Measurements from ENCODE around the gene RAET1L.

The RAET1L gene

DNA sequence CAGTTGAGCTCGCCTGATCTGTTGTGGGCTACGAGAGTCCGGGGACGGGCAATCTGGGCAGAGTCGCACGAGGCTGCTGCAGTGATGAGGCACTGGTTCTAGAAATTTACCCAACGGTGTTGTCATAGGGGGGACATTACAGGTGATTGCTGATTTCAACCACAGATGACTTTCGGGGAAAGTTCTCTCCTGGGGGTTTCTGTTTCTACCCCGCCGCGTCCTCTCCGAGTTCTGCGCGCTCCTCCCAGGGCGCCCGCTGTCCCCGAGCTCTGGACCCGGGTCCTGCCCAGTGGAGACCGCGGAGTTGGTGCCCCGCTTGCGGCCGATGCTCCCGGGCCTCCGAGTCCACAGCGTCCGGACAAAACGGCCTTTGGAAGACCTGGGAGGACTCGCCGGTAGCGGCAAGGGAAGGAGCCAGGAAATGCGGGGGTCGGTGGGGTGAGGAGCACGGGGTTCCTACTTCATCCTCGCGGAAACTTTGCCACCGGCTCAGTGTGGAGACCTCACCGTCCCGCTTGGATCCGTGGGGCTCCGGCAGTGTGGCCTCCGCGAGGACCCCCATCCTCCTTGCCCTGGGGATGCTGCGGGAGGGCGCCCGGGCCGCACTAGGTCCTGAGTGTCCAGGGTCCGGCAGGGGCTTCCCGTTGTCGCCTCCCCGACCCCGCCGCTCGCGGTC, 12.3 kb upstream of the RAET1L start:
- peak overlapping the region in 3 of 7 experiments; percentile 26 to 56 (median 54) for H3K4me3 ChIP-seq (ENCODE audit: control insufficient read depth in 1 of 7, extremely low read depth in 1 of 7, insufficient read depth in 4 of 7, low read depth in 2 of 7, low read length in 6 of 7)
- 1% methylated on average over 37 of the region's 55 CpGs for WGBS (ENCODE audit: insufficient coverage)

DNA sequence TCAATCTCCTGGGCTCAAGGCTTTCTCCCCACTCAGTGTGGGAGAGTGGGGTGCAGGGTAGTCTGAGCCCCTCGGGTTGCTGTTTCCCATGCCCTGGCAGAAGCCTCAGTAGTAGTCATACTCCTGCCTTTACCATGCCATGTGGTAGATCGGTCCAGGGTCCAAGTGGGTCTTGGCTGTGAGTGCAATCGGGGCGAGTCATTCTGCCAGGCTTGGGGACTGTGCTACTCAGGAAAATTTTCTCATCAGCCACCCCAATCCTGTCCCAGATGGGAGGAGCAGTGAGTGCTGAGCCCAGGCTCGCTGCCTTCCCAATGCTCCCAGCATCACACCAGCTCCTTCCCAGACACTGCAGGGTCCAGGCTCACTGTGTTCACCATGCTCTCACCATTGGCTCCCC, 10.7 kb upstream of the RAET1L start:
- peaks cover 8 to 88% (median 37%) of the 10 kb centered on the region in 5 experiments for H3K27me3 ChIP-seq (replicated peaks in 2 of 5; ENCODE audit: control insufficient read depth in 4 of 5, insufficient read depth in 5 of 5, low read length in 4 of 5)
- WGBS (ENCODE audit: insufficient coverage), result 81% methylated on average over 5 of the region's 5 CpGs
- CTCF ChIA-PET, result interaction anchor here (1.8 kb wide), 1 partner anchor 9 kb away, joined by 4 read pairs; no protein-coding TSS in a partner anchor

More for the DNA sequence above, 12.3 kb upstream of the RAET1L start:
- Histone ChIP-seq H3K27ac (ENCODE audit: insufficient read depth in 1 of 2, low read depth in 1 of 2, low read length in 2 of 2, poor library complexity in 1 of 2, severe bottlenecking in 2 of 2) (no peak overlapping the region), H3K9me3 (ENCODE audit: control extremely low read depth in 1 of 5, control insufficient read depth in 4 of 5, insufficient read depth in 2 of 5, low read depth in 1 of 5, low read length in 4 of 5) (peaks cover 0 to 4% (median 0%) of the 10 kb centered on the region in 5 experiments), H3K36me3 (ENCODE audit: control insufficient read depth in 4 of 4, insufficient read depth in 4 of 4, low read length in 3 of 4) (no peaks in the 10 kb centered on the region), H3K27me3 (replicated peaks in 2 of 5; ENCODE audit: control insufficient read depth in 4 of 5, insufficient read depth in 5 of 5, low read length in 4 of 5) (peaks cover 8 to 93% (median 37%) of the 10 kb centered on the region in 5 experiments), H3K4me1 (ENCODE audit: control extremely low read depth in 1 of 4, control insufficient read depth in 4 of 4, insufficient read depth in 4 of 4, low read length in 3 of 4) (peaks cover 0 to 11% (median 3%) of the 10 kb centered on the region in 4 experiments)
- no peak for DNase-seq
- POLR2A ChIA-PET, result no interaction called here
- CTCF ChIA-PET, result no interaction called here

DNA sequence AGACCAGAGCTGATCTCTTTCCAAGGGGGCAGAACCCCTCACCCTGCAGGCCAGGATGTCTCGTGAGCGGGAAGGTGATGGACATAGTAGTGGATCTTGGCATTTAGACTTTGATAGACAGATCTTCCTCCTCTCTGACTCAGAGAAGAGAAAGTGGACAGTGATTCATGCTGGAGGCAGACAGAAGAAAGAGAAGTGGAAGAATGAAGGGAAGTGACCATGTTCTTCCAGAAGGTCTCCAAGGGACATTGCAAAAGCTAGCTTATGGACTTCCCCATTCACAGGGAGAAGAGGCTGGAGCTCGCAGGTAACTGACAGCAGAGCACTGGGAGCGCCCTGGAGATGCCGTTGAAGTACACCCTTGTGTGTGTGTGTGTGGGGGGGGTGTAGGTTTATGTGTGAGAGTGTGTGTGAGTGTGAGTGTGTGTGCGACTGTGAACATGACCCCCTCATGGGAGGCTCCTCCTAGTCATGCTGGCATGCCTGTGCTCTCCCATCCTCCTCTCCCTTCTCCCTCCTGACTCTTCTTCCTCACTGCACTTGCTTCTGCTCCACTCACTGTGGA, 8.0 kb upstream of the RAET1L start:
- H3K4me3 ChIP-seq (ENCODE audit: control insufficient read depth in 1 of 7, extremely low read depth in 1 of 7, insufficient read depth in 4 of 7, low read depth in 2 of 7, low read length in 6 of 7), result no peak overlapping the region
- CTCF ChIA-PET, result interaction anchor here (0.8 to 1.4 kb wide), 2 partner anchors 23 to 37 kb away, joined by 3 read pairs; no protein-coding TSS in a partner anchor
- POLR2A ChIA-PET, result no interaction called here
- DNase-seq, result no peak
- peaks cover 0 to 4% (median 0%) of the 10 kb centered on the region in 5 experiments for H3K9me3 ChIP-seq (ENCODE audit: control extremely low read depth in 1 of 5, control insufficient read depth in 4 of 5, insufficient read depth in 2 of 5, low read depth in 1 of 5, low read length in 4 of 5)
- peaks cover 0 to 11% (median 3%) of the 10 kb centered on the region in 4 experiments for H3K4me1 ChIP-seq (ENCODE audit: control extremely low read depth in 1 of 4, control insufficient read depth in 4 of 4, insufficient read depth in 4 of 4, low read length in 3 of 4)
- H3K27ac ChIP-seq (ENCODE audit: insufficient read depth in 1 of 2, low read depth in 1 of 2, low read length in 2 of 2, poor library complexity in 1 of 2, severe bottlenecking in 2 of 2), result no peak overlapping the region
- H3K27me3 ChIP-seq (replicated peaks in 2 of 5; ENCODE audit: control insufficient read depth in 4 of 5, insufficient read depth in 5 of 5, low read length in 4 of 5), result peaks cover 4 to 76% (median 22%) of the 10 kb centered on the region in 5 experiments
- 94% methylated on average over 2 of the region's 6 CpGs for WGBS (ENCODE audit: insufficient coverage)
- H3K36me3 ChIP-seq (ENCODE audit: control insufficient read depth in 4 of 4, insufficient read depth in 4 of 4, low read length in 3 of 4), result no peaks in the 10 kb centered on the region

More for the DNA sequence above, 10.7 kb upstream of the RAET1L start:
- H3K4me3 ChIP-seq (ENCODE audit: control insufficient read depth in 1 of 7, extremely low read depth in 1 of 7, insufficient read depth in 4 of 7, low read depth in 2 of 7, low read length in 6 of 7), result no peak overlapping the region
- H3K36me3 ChIP-seq (ENCODE audit: control insufficient read depth in 4 of 4, insufficient read depth in 4 of 4, low read length in 3 of 4), result no peaks in the 10 kb centered on the region
- no peak for DNase-seq
- peaks cover 0 to 11% (median 3%) of the 10 kb centered on the region in 4 experiments for H3K4me1 ChIP-seq (ENCODE audit: control extremely low read depth in 1 of 4, control insufficient read depth in 4 of 4, insufficient read depth in 4 of 4, low read length in 3 of 4)
- peaks cover 0 to 4% (median 0%) of the 10 kb centered on the region in 5 experiments for H3K9me3 ChIP-seq (ENCODE audit: control extremely low read depth in 1 of 5, control insufficient read depth in 4 of 5, insufficient read depth in 2 of 5, low read depth in 1 of 5, low read length in 4 of 5)
- H3K27ac ChIP-seq (ENCODE audit: insufficient read depth in 1 of 2, low read depth in 1 of 2, low read length in 2 of 2, poor library complexity in 1 of 2, severe bottlenecking in 2 of 2), result no peak overlapping the region
- POLR2A ChIA-PET, result no interaction called here

DNA sequence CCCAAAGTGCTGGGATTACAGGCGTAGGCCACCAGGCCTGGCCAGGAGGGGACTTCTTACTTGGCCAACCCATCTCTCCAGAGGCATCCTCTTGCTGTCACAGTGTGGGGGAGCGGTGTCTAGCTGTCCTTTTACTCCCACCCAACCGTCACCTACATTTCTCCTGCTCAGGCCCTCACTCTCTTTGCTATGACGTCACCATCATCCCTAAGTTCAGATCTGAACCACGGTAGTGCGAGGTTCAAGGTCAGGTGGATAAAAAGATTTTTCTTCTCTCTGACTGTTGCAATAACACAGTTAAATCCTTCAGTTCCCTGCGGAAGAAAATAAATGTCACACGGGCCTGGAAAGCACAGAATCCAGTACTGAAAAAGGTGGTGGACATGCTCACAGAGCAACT, 7.3 kb upstream of the RAET1L start:
- peaks cover 4 to 76% (median 24%) of the 10 kb centered on the region in 5 experiments for H3K27me3 ChIP-seq (replicated peaks in 2 of 5; ENCODE audit: control insufficient read depth in 4 of 5, insufficient read depth in 5 of 5, low read length in 4 of 5)

DNA sequence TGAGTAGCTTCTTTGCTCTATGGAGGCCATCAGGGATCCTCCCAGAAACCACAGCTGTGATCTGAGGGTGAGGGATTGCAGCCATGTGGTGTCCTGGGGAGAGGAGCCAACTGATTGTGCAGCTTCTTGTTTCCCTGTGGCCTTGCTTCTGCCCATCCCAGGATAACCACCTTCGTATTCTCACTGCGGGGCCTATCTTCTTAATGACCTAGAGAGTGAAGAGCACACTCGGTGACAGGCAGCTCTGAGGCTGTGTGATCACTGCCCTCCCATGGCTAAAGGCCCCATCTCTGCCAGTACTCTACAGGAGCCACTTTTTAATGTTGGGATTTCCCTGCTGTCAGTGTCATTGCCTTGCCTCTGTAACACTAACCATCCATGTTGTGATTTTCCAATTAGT, 5.3 kb upstream of the RAET1L start:
- WGBS (ENCODE audit: insufficient coverage), result 96% methylated on average over 3 of the region's 3 CpGs
- POLR2A ChIA-PET, result no interaction called here
- CTCF ChIA-PET, result no interaction called here

More for the DNA sequence above, 7.3 kb upstream of the RAET1L start:
- H3K9me3 ChIP-seq (ENCODE audit: control extremely low read depth in 1 of 5, control insufficient read depth in 4 of 5, insufficient read depth in 2 of 5, low read depth in 1 of 5, low read length in 4 of 5), result peaks cover 0 to 4% (median 0%) of the 10 kb centered on the region in 5 experiments
- H3K27ac ChIP-seq (ENCODE audit: insufficient read depth in 1 of 2, low read depth in 1 of 2, low read length in 2 of 2, poor library complexity in 1 of 2, severe bottlenecking in 2 of 2), result no peak overlapping the region
- H3K4me1 ChIP-seq (ENCODE audit: control extremely low read depth in 1 of 4, control insufficient read depth in 4 of 4, insufficient read depth in 4 of 4, low read length in 3 of 4), result peaks cover 0 to 4% (median 2%) of the 10 kb centered on the region in 4 experiments
- DNase-seq, result no peak
- 96% methylated on average over 4 of the region's 8 CpGs for WGBS (ENCODE audit: insufficient coverage)
- POLR2A ChIA-PET, result no interaction called here
- no peaks in the 10 kb centered on the region for H3K36me3 ChIP-seq (ENCODE audit: control insufficient read depth in 4 of 4, insufficient read depth in 4 of 4, low read length in 3 of 4)
- no peak overlapping the region for H3K4me3 ChIP-seq (ENCODE audit: control insufficient read depth in 1 of 7, extremely low read depth in 1 of 7, insufficient read depth in 4 of 7, low read depth in 2 of 7, low read length in 6 of 7)
- CTCF ChIA-PET, result interaction anchor here (0.8 to 1.4 kb wide), 2 partner anchors 24 to 37 kb away, joined by 3 read pairs; no protein-coding TSS in a partner anchor

DNA sequence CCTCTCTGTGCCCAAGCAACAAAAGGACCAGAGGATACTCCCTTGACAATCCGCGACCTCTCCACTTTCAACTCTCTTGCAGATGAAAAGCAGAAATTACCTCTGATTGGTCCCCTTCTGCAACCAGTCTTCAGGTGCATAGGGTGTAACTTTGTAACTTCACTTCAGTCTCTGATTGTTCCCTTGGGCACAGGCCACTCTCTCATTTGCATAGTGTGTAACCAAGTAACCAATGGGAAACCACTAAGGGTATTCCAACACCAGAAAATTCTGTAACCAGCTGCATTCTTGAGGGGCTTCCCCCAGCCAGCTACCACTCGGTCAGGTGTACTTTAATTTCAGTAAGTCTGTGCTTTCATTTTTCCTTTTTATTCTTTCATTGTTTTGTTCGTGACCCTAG, 4.4 kb upstream of the RAET1L start:
- Histone ChIP-seq H3K27ac (ENCODE audit: insufficient read depth in 1 of 2, low read depth in 1 of 2, low read length in 2 of 2, poor library complexity in 1 of 2, severe bottlenecking in 2 of 2) (no peak overlapping the region), H3K4me1 (ENCODE audit: control extremely low read depth in 1 of 4, control insufficient read depth in 4 of 4, insufficient read depth in 4 of 4, low read length in 3 of 4) (peaks cover 0 to 11% (median 6%) of the 10 kb centered on the region in 4 experiments), H3K4me3 (ENCODE audit: control insufficient read depth in 1 of 7, extremely low read depth in 1 of 7, insufficient read depth in 4 of 7, low read depth in 2 of 7, low read length in 6 of 7) (no peak overlapping the region), H3K36me3 (ENCODE audit: control insufficient read depth in 4 of 4, insufficient read depth in 4 of 4, low read length in 3 of 4) (no peaks in the 10 kb centered on the region), H3K27me3 (replicated peaks in 2 of 5; ENCODE audit: control insufficient read depth in 4 of 5, insufficient read depth in 5 of 5, low read length in 4 of 5) (peaks cover 0 to 76% (median 27%) of the 10 kb centered on the region in 5 experiments), H3K9me3 (ENCODE audit: control extremely low read depth in 1 of 5, control insufficient read depth in 4 of 5, insufficient read depth in 2 of 5, low read depth in 1 of 5, low read length in 4 of 5) (peaks cover 0 to 4% (median 0%) of the 10 kb centered on the region in 5 experiments)
- ChIA-PET CTCF (no interaction called here), POLR2A (no interaction called here)
- WGBS (ENCODE audit: insufficient coverage), result 67% methylated on average over 3 of the region's 4 CpGs
- DNase-seq, result no peak

More for the DNA sequence above, 5.3 kb upstream of the RAET1L start:
- no peak for DNase-seq
- Histone ChIP-seq H3K27ac (ENCODE audit: insufficient read depth in 1 of 2, low read depth in 1 of 2, low read length in 2 of 2, poor library complexity in 1 of 2, severe bottlenecking in 2 of 2) (no peak overlapping the region), H3K36me3 (ENCODE audit: control insufficient read depth in 4 of 4, insufficient read depth in 4 of 4, low read length in 3 of 4) (no peaks in the 10 kb centered on the region), H3K4me1 (ENCODE audit: control extremely low read depth in 1 of 4, control insufficient read depth in 4 of 4, insufficient read depth in 4 of 4, low read length in 3 of 4) (peaks cover 0 to 6% (median 5%) of the 10 kb centered on the region in 4 experiments), H3K4me3 (ENCODE audit: control insufficient read depth in 1 of 7, extremely low read depth in 1 of 7, insufficient read depth in 4 of 7, low read depth in 2 of 7, low read length in 6 of 7) (no peak overlapping the region), H3K9me3 (ENCODE audit: control extremely low read depth in 1 of 5, control insufficient read depth in 4 of 5, insufficient read depth in 2 of 5, low read depth in 1 of 5, low read length in 4 of 5) (peaks cover 0 to 4% (median 0%) of the 10 kb centered on the region in 5 experiments), H3K27me3 (replicated peaks in 2 of 5; ENCODE audit: control insufficient read depth in 4 of 5, insufficient read depth in 5 of 5, low read length in 4 of 5) (peaks cover 0 to 76% (median 25%) of the 10 kb centered on the region in 5 experiments)

DNA sequence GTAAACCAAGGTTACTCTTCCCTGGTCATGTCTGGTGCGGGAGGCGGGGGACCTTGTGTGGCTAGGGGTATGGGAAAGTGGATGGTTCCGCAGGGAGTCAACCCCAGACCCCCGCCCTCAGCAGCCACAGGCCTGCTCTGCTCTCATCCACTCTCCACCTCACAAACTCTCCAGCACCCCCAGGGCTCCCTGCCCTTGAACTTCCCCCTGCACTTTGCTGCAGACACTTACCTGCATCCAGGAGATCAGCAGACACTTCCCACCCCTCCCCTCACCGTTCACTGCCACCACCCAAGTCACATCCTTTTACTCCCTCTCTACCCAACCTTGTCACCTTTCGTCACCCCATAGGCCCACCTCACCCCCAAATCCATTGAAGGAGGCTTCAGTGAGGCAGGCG, 3.9 kb upstream of the RAET1L start:
- no peak overlapping the region for H3K27ac ChIP-seq (ENCODE audit: insufficient read depth in 1 of 2, low read depth in 1 of 2, low read length in 2 of 2, poor library complexity in 1 of 2, severe bottlenecking in 2 of 2)
- POLR2A ChIA-PET, result no interaction called here
- 100% methylated on average over 3 of the region's 7 CpGs for whole genome bisulfite sequencing (ENCODE audit: insufficient coverage)
- no peaks in the 10 kb centered on the region for H3K36me3 ChIP-seq (ENCODE audit: control insufficient read depth in 4 of 4, insufficient read depth in 4 of 4, low read length in 3 of 4)
- H3K4me3 ChIP-seq (ENCODE audit: control insufficient read depth in 1 of 7, extremely low read depth in 1 of 7, insufficient read depth in 4 of 7, low read depth in 2 of 7, low read length in 6 of 7), result no peak overlapping the region
- peaks cover 0 to 4% (median 0%) of the 10 kb centered on the region in 5 experiments for H3K9me3 ChIP-seq (ENCODE audit: control extremely low read depth in 1 of 5, control insufficient read depth in 4 of 5, insufficient read depth in 2 of 5, low read depth in 1 of 5, low read length in 4 of 5)
- peaks cover 0 to 11% (median 6%) of the 10 kb centered on the region in 4 experiments for H3K4me1 ChIP-seq (ENCODE audit: control extremely low read depth in 1 of 4, control insufficient read depth in 4 of 4, insufficient read depth in 4 of 4, low read length in 3 of 4)
- H3K27me3 ChIP-seq (replicated peaks in 2 of 5; ENCODE audit: control insufficient read depth in 4 of 5, insufficient read depth in 5 of 5, low read length in 4 of 5), result peaks cover 0 to 75% (median 28%) of the 10 kb centered on the region in 5 experiments
- CTCF ChIA-PET, result interaction anchor here (1.1 kb wide), 1 partner anchor 13 kb away, joined by 3 read pairs; no protein-coding TSS in a partner anchor
- DNase-seq, result no peak
